Mucosa of descending colon (tissue), 3 donors: ENCODE results near the gene DOCK8. TPM values are rescaled to one million over a fixed set of nuclear protein-coding genes. Genes with fewer than 3 reads are reported as not detected.

Source experiments
- ATAC-seq: fragments of 200-7000 bp; cut with Tn5 transposase; one replicate; pipeline ENCODE4 v1.9.1; 2020; ENCODE audit warnings: mild to moderate bottlenecking, moderate library complexity
- DNase-seq, 3 donors: peaks; one replicate each; pipeline ENCODE4 v3.0.0-alpha.2; 2020
- H3K36me3 ChIP-seq: fragments of 200-600 bp; one replicate; pipeline ENCODE4 v1.8.0; 2021; ENCODE audit warnings: low read depth, mild to moderate bottlenecking
- H3K4me1 ChIP-seq: fragments of 200-600 bp; one replicate; pipeline ENCODE4 v1.8.0; 2021; ENCODE audit warnings: low read depth, mild to moderate bottlenecking
- H3K4me3 ChIP-seq: fragments of 200-600 bp; one replicate; pipeline ENCODE4 v1.8.0; 2021; ENCODE audit warnings: mild to moderate bottlenecking
- H3K9me3 ChIP-seq: fragments of 200-600 bp; one replicate; pipeline ENCODE4 v1.8.0; 2021; ENCODE audit warnings: mild to moderate bottlenecking
- CTCF ChIP-seq: fragments of 200-600 bp; IDR thresholded peaks from one replicate; pipeline ENCODE4 v1.8.0; 2022; ENCODE audit warnings: antibody characterized with exemption, mild to moderate bottlenecking
- intact Hi-C, 2 donors: fragments of 100-400 bp; cut with DNase I in 1 of 2; cut with micrococcal nuclease in 1 of 2; formaldehyde crosslinking; loops; one replicate each; pipeline versions ENCODE4 v1.11.0 to v1.11.1; 2022; cut with DNase I, micrococcal nuclease
- total RNA-seq, 3 donors: library from RNA; stranded (reverse); fragmentation: NEBNext Ultra II Directional in 2 of 3; extraction: Animal tissue kit (Norgen Biotek cat#: 25700) in 2 of 3; gene quantifications; one replicate each; pipeline versions ENCODE4 v1.2.1 to v1.2.4, GENCODE V29; 2021 to 2023
- donor health status: DM: no; HTN: no; CAD: no; lungs with moderate emphysema.
- donor health status: DM: no; HTN: no; CAD: no.
- donor health status: DM: no; HTN: yes; CAD: no.

DOCK8 gene
- total RNA-seq, 3 donors from 2014 or later, result 13.5 to 16.6 (median 15.7) TPM

GRCh38 chr9:426976-427375 is 212.3 kb downstream of the DOCK8 start:
- H3K9me3 ChIP-seq, result no peaks in the 10 kb centered on the region
- no peak for ATAC-seq
- TF ChIP-seq CTCF, result no peak
- no peak for DNase-seq
- H3K36me3 ChIP-seq, result no peaks in the 10 kb centered on the region
- H3K4me1 ChIP-seq, result no peaks in the 10 kb centered on the region
- no peak overlapping the region for H3K4me3 ChIP-seq
- intact Hi-C loops, result no loop called here

- no peak overlapping the region for H3K4me3 ChIP-seq
- TF ChIP-seq CTCF, result no peak
- ATAC-seq, result no peak
- no peaks in the 10 kb centered on the region for H3K9me3 ChIP-seq
- no peak for DNase-seq
- H3K36me3 ChIP-seq, result no peaks in the 10 kb centered on the region
- intact Hi-C loops, result no loop called here
- H3K4me1 ChIP-seq, result no peaks in the 10 kb centered on the region
These were observed 217.0 kb downstream of the DOCK8 start for GRCh38 chr9:431701-432100.

- Histone ChIP-seq H3K4me3 (no peak overlapping the region), H3K36me3 (no peaks in the 10 kb centered on the region), H3K9me3 (no peaks in the 10 kb centered on the region), H3K4me1 (no peaks in the 10 kb centered on the region)
- ATAC-seq, result no peak
- intact Hi-C loops, result no loop called here
- DNase-seq, result no peak
- no peak for TF ChIP-seq CTCF
These were observed 221.8 kb downstream of the DOCK8 start for GRCh38 chr9:436482-436881.

GRCh38 chr9:437066-437465 is 222.4 kb downstream of the DOCK8 start:
- Histone ChIP-seq H3K36me3 (no peaks in the 10 kb centered on the region), H3K9me3 (no peaks in the 10 kb centered on the region), H3K4me1 (no peaks in the 10 kb centered on the region), H3K4me3 (no peak overlapping the region)
- ATAC-seq, result no peak
- DNase-seq, result no peak
- no peak for TF ChIP-seq CTCF
- intact Hi-C loops, result no loop called here

GRCh38 chr9:437574-438001 is 222.9 kb downstream of the DOCK8 start:
- Histone ChIP-seq H3K36me3 (no peaks in the 10 kb centered on the region), H3K9me3 (no peaks in the 10 kb centered on the region), H3K4me3 (no peak overlapping the region), H3K4me1 (no peaks in the 10 kb centered on the region)
- intact Hi-C loops, result no loop called here
- ATAC-seq (no peak), DNase-seq (no peak)
- TF ChIP-seq CTCF, result no peak

- H3K9me3 ChIP-seq, result no peaks in the 10 kb centered on the region
- intact Hi-C loops, result no loop called here
- no peaks in the 10 kb centered on the region for H3K4me1 ChIP-seq
- no peak overlapping the region for H3K4me3 ChIP-seq
- H3K36me3 ChIP-seq, result no peaks in the 10 kb centered on the region
- ATAC-seq (no peak), DNase-seq (no peak)
- TF ChIP-seq CTCF, result no peak
These were observed 223.4 kb downstream of the DOCK8 start for GRCh38 chr9:438066-438465.
